Type B pancreatic cell (in vitro differentiated cells): ENCODE data around the gene HLF. TPM values are rescaled to one million over a fixed set of nuclear protein-coding genes. Genes with fewer than 3 reads are reported as not detected.

Experiments used
- DNase-seq: peaks from one replicate; pipeline ENCODE4 v3.0.0; 2021; ENCODE audit warnings: mixed read lengths; ENCODE audit not compliant: unreplicated experiment; ENCODE audit errors: extremely low spot score
- H3K27ac Mint-ChIP-seq: 2 replicates; pipeline ENCODE4 v1.8.0; 2021; ENCODE audit warnings: mild to moderate bottlenecking, mixed read lengths
- H3K27me3 Mint-ChIP-seq: 2 replicates; pipeline ENCODE4 v1.8.0; 2021; ENCODE audit warnings: mixed read lengths
- H3K36me3 Mint-ChIP-seq: 2 replicates; pipeline ENCODE4 v1.8.0; 2021; ENCODE audit warnings: mixed read lengths
- H3K4me1 Mint-ChIP-seq: one replicate; pipeline ENCODE4 v1.8.0; 2021; ENCODE audit warnings: mixed read lengths; ENCODE audit not compliant: unreplicated experiment
- H3K4me3 Mint-ChIP-seq: 2 replicates; pipeline ENCODE4 v1.8.0; 2021; ENCODE audit warnings: mild to moderate bottlenecking, mixed read lengths
- H3K9me3 Mint-ChIP-seq: 2 replicates; pipeline ENCODE4 v1.8.0; 2021; ENCODE audit warnings: mixed read lengths
- long read RNA-seq: library from polyadenylated mRNA; unstranded; transcript quantifications from one replicate; pipeline ENCODE4 v2.0.0, GENCODE V29; 2020
- total RNA-seq: library from RNA; stranded (reverse); gene quantifications from 2 replicates; pipeline ENCODE4 v1.2.1, GENCODE V29; 2021; ENCODE audit warnings: low replicate concordance
- TF ChIP-seq, protein P1 (sequence below): fragments of 200-600 bp; sonication (generic); conservative IDR thresholded peaks from 2 replicates; pipeline ENCODE4 v1.5.0; 2021; ENCODE audit warnings: antibody characterized with exemption, mild to moderate bottlenecking

The HLF gene, protein sequence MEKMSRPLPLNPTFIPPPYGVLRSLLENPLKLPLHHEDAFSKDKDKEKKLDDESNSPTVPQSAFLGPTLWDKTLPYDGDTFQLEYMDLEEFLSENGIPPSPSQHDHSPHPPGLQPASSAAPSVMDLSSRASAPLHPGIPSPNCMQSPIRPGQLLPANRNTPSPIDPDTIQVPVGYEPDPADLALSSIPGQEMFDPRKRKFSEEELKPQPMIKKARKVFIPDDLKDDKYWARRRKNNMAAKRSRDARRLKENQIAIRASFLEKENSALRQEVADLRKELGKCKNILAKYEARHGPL
- total RNA-seq = 2.6 and 3.4 TPM in 2 replicates
- long read RNA-seq, partial matches to known transcripts = 0 of 1 reads
- long read RNA-seq, other reads (novel, unspliced or antisense) = 1 of 1 reads

DNA sequence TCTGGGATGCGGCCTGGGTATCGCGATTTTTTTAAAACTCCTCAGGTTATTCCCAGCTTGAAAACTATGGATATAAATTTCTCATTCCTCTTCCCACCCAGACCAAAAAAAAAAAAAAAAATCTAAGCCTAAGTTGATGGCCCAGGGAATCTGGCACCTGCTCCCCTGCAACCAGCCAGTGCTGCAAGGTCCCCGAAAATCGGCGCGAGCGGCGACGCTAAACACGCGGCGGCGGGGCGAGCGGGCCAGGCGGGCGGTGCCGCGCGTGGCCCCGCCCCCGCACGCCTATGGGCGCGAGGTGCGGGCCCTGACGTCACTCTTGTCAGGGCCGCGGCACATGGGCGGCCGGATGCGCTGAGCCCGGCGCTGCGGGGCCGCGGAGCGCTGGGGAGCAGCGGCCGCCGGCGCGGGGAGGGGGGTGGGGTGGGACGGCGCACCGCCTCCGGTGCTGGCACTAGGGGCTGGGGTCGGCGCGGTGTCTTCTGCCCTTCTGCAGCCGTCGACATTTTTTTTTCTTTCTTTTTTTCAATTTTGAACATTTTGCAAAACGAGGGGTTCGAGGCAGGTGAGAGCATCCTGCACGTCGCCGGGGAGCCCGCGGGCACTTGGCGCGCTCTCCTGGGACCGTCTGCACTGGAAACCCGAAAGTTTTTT lies at the start of gene HLF:
Gene HLF, plus strand, starts transcription at position 316 of the 654 bp plus-strand sequence. CDS start 525 bp downstream, outside the sequence.
- DNase-seq = peak; percentile 79
- Mint-ChIP-seq H3K9me3 (no peaks in the 10 kb centered on the region), H3K27me3 (peaks cover 79% of the 10 kb centered on the region), H3K27ac (no peak within 1 kb of the TSS), H3K36me3 (no peaks in the 10 kb centered on the region), H3K4me3 (peak within 1 kb of the TSS; percentile 84), H3K4me1 (peaks cover 6% of the 10 kb centered on the region)
- TF ChIP-seq, protein P1, sequence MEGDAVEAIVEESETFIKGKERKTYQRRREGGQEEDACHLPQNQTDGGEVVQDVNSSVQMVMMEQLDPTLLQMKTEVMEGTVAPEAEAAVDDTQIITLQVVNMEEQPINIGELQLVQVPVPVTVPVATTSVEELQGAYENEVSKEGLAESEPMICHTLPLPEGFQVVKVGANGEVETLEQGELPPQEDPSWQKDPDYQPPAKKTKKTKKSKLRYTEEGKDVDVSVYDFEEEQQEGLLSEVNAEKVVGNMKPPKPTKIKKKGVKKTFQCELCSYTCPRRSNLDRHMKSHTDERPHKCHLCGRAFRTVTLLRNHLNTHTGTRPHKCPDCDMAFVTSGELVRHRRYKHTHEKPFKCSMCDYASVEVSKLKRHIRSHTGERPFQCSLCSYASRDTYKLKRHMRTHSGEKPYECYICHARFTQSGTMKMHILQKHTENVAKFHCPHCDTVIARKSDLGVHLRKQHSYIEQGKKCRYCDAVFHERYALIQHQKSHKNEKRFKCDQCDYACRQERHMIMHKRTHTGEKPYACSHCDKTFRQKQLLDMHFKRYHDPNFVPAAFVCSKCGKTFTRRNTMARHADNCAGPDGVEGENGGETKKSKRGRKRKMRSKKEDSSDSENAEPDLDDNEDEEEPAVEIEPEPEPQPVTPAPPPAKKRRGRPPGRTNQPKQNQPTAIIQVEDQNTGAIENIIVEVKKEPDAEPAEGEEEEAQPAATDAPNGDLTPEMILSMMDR = no peak

DNA sequence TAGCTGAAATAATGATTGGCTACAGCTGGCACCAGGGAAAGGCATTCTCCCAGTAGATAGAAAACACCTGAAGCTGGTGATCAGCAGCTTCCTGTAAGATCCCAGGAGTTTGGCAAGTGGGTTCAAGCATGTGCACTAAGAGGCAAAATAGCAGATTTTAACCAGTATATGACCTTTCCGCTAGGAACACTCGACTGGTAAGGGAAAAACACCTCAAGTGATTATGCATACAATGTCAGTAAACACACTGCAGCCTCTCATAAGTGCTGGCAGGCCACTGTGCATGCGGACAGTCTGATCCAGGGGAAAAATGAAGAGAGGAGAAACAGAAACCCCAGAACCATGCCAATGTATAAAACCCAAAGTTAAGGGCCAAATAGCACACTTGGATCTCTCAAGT lies 49.0 kb upstream of the HLF start:
- peaks cover 7% of the 10 kb centered on the region for H3K9me3 Mint-ChIP-seq
- TF ChIP-seq, protein P1 = no peak
- H3K27me3 Mint-ChIP-seq = no peaks in the 10 kb centered on the region
- no peak overlapping the region for H3K27ac Mint-ChIP-seq
- no peak overlapping the region for H3K4me3 Mint-ChIP-seq
- no peak for DNase-seq
- no peaks in the 10 kb centered on the region for H3K36me3 Mint-ChIP-seq
- H3K4me1 Mint-ChIP-seq = no peaks in the 10 kb centered on the region

DNA sequence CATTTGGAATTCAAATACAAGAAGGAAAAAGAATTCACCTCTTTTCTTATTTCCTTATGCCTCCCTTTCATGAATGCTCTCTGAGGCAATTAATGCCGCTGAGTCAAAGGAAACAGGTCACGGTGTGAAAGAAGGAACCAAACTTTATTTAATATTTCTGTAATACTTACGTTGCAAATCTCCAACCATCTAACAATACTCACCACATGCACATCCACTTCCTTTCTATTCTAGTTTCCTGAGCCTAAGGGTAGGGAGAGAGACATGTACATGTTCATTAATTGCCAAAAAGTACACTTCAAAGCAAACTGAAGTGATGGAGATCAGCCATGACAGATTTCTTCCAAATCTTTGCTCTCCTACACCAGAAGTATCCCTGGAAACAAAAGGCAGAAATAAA lies 47.9 kb upstream of the HLF start:
- Mint-ChIP-seq H3K36me3 (no peaks in the 10 kb centered on the region), H3K27me3 (no peaks in the 10 kb centered on the region), H3K4me1 (no peaks in the 10 kb centered on the region), H3K4me3 (no peak overlapping the region), H3K27ac (no peak overlapping the region), H3K9me3 (peaks cover 7% of the 10 kb centered on the region)
- no peak for DNase-seq
- TF ChIP-seq, protein P1 = no peak

DNA sequence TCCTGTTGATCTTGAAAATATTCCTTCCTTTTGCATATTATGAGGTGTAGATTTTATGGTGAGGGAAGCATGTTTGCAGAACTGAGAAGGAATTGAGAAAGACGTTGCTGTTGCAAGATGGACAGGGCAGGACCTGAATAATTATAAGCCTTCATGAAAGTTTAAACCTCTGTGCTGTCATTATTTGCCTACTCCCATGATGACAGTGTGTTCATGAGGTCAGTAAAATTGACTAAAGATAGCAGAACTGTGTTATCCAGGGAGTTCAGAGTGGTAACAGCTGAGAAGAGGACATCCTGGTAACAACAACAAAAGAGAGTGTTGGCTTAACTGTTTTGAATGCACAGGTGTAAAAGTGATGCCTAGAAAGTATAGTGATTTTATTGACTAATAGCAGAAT lies 45.3 kb upstream of the HLF start:
- peaks cover 4% of the 10 kb centered on the region for H3K27me3 Mint-ChIP-seq
- peaks cover 7% of the 10 kb centered on the region for H3K9me3 Mint-ChIP-seq
- no peak overlapping the region for H3K4me3 Mint-ChIP-seq
- no peaks in the 10 kb centered on the region for H3K36me3 Mint-ChIP-seq
- no peak overlapping the region for H3K27ac Mint-ChIP-seq
- no peak for DNase-seq
- no peaks in the 10 kb centered on the region for H3K4me1 Mint-ChIP-seq
- TF ChIP-seq, protein P1 = no peak

DNA sequence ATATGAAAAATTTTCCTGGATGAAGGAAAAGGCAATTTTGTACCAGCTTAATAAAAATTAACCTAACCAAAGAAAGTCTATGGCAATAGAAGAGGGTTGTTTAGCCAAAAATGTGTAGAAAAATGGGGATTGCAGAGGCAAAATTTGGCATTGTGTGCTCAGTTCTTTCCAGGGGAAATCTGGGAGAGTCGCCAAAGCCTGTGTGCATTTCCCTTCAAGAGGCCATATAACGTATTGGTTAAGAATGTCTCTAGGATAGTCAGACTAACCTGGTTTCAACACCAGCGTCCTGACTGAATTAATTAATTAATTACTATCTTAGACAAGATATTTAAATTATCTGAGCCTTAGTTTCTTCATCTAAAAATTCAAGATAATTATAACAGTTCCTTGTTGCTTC lies 44.8 kb upstream of the HLF start:
- Mint-ChIP-seq H3K27ac (no peak overlapping the region), H3K4me1 (no peaks in the 10 kb centered on the region), H3K36me3 (no peaks in the 10 kb centered on the region), H3K4me3 (no peak overlapping the region), H3K27me3 (peaks cover 4% of the 10 kb centered on the region), H3K9me3 (peaks cover 7% of the 10 kb centered on the region)
- TF ChIP-seq, protein P1 = no peak
- DNase-seq = no peak
